T-helper 1 cell treated with Interleukin-12 subunit alpha and Interleukin-12 subunit beta and Interleukin-4 antibody, amounts not matched to agents 30 ng/mL and 1 ng/mL, for 36 hours (primary cell): ENCODE data around the gene WBP1L. TPM values are rescaled to one million over a fixed set of nuclear protein-coding genes. Genes with fewer than 3 reads are reported as not detected.

Experiments used
- intact Hi-C: fragments of 100-400 bp; cut with micrococcal nuclease; formaldehyde crosslinking; loops from one replicate; pipeline ENCODE4 v1.15.1; 2024
- total RNA-seq: library from RNA; stranded (reverse); gene quantifications from 2 replicates; pipeline ENCODE4 v1.2.3, GENCODE V29; 2022

The WBP1L gene
- total RNA-seq, 1 donor from 2014 or later: 35.9 TPM

DNA sequence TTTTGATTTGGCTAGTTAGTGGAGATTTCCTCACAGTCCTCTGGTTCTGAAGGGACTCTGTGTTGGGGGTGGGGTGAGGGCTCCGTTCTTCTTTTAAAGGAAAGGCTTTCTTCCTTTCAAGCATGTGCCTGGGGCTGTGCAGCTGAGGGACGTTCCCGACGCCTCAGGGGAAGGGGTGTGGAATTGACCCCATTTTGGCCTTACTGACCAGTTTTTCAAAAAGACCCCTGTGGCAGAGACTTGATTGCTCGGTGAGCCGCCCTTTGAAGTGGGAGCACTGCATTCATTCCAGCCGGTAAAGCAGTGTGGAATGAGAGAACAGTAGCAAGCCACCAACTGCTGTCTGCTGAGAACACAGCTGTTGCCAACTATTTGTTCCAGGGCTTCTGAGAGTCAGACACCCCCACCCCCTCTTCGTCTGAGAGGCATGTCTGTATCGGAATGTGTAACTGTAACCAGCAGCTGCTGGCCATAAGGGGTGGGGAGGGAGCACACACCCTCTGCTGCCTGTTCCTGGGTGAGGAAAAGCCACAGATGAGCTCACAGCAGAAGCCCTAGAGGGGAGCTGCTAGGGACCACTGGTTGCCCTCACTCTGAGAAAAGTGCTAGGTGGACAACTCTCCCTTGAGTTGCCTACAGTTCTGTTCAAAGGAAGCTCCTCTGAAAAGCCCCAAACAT lies 33.2 kb downstream of the WBP1L start:
- intact Hi-C loops: no loop called here

DNA sequence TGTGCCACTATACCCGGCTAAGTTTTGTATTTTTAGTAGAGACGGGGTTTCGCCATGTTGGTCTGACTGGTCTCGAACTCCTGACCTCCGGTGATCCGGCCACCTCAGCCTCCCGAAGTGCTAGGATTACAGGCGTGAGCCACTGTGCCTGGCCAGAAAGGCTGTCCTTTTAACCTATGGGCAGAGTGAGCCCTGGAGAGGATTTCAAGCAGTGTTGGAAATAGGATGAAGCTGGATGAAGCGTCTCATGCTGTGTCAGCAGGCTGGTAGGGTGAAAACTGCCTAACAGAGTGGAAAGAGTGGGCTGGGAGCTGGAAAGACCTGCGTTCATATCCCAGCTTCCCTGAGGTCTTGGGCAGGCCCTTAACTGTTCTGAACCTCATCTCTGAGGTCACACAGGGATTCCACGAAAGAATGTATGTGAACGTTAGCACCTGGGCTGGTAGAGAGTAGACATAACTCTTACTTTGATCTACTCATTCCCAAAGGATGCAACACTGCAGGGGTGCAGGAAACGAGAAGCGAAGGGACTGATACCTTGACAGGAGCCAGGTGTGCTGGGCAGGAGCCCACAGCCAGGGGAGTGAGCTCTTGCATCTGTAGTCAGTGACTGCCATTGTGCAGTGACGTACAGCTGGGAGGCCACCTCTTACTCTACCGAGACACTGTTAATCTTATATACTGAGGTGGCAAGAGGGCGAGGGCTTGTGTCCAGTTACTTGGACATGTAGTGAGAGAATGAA lies 34.1 kb downstream of the WBP1L start:
- intact Hi-C loops: no loop called here

DNA sequence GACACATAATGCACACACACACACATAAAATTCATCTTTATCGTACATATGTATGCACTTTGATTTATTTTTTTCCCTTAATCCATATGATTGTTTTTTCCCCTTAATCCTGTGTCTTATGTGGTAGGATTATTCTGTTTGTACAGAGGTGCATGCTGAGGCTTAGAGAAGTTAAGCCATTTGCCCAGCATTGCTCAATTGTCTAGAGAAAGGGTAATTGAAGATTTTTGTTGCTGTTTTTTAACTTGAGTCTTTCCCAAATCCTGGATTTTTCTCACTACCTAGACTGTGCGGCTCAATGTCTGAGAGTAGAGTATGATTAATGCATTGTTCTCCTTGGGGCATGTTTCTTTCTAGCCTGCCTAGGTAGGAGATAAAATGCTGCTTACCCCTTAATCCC lies 35.0 kb downstream of the WBP1L start:
- intact Hi-C loops: no loop called here

DNA sequence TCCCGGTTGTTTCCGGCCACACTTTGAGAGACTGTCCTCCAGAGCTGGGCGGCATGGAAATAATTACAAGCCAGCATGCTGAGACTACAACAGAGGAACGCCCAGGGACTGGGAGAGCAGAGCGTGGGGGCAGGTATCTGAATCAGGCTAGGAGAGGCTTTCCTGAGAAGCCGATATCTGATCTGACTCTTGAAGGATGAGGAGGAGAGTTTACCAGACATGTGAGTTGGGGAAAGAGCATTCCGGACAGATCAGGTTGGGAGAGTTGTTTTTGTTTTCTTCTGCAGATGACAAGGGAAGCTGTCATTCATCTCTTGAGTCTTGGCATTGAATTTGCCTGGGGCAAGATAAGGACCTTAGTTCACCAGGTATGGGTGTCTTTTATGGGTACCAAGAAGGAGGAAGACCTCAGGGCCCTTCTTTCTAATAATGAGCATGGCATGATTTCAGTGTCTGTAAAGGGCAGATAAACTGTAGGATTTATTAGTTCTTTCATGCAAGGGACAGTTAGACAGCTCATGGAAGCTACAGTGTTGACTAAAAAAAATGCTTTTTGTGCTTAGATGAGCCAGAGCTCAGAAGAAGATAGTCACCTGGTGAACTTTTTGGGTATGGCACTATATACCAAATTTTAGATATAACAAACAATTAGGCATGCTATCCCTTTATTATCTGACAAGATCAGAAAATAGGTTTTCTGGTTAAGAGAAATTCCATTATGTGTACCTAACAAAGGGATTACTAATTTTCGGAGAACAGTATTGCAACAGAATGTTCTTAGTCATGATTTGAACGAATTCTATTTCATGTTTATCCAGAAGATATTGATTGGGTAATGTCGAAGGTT lies 36.2 kb downstream of the WBP1L start:
- intact Hi-C loops: no loop called here

DNA sequence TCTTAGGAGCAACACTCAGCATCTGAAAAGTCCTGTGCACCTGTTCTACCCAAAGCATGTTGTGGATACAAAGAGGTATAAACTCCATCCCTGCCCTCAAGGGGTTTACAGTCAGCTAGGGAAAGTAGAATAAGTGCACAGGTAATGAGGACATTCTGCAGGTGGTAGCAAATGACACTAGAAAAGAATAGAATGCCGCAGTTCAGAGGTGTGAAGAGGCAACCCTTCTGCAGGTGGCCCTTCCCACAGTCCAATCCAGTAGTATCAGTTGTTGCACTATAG lies 36.7 kb downstream of the WBP1L start:
- intact Hi-C loops: no loop called here

DNA sequence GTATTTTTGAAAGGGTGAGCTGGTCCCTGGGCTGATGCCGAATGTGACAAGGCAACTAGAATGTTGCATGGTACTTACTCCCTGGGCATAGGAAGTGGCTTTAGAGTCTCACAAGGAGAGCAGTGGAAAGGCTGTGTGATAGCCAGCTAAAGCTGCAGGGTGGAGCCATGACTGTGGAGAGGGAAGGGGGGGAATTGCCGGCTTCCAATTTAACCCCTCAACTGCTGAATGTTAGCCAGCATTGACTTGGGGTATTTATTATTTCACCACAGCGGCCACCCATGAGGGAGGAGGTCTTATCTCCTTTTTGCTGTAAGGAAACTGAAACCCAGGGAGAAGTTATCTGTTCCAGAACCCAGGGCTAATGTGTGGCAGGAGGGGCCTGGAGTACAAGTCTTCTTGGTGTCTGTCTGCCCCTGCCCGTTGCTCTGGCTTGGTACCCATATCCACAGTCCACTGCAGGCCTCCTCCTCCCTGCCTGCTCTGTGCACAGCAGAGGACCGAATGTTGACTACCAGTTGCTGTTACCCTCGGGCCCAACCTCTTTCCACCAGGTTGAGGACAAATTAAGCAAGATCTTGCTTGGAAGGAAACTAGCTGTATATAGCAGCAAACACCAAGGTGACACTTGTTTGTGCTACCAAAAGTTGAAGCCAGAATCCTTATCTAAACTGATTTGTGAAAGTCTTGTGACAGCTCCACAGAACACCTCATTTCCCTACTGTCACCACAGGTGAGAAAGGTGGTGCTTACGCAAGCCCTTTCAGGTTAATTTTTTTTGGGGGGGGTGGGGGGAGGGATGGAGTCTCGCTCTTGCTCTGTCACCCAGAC lies 37.6 kb downstream of the WBP1L start:
- intact Hi-C loops: no loop called here

DNA sequence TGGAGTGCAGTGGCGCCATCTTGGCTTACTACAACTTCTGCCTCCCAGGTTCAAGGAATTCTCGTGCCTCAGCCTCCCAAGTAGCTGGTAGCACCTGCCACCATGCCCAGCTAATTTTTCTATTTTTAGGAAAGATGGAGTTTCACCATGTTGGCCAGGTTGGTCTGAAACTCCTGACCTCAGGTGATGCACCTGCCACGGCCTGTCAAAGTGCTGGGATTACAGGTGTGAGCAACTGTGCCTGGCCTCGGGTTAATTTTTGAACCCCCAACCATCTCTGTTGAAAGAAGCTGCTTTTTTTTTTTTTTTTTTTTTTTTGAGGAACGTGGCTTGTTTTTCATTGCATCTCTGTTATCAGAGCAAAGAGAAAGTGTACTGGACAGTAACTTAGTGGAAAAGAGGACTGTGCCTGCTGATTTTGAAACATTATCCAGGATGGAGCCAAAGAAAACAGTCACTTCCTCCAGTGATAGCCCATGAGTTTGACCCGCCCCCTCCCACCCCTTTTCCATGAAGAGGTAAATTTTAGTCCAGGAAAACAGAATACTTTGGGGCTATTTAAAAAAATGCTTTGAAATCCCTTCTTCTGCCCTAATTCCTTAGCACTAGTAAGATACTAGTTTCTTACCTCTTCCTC lies 38.3 kb downstream of the WBP1L start:
- intact Hi-C loops: no loop called here

DNA sequence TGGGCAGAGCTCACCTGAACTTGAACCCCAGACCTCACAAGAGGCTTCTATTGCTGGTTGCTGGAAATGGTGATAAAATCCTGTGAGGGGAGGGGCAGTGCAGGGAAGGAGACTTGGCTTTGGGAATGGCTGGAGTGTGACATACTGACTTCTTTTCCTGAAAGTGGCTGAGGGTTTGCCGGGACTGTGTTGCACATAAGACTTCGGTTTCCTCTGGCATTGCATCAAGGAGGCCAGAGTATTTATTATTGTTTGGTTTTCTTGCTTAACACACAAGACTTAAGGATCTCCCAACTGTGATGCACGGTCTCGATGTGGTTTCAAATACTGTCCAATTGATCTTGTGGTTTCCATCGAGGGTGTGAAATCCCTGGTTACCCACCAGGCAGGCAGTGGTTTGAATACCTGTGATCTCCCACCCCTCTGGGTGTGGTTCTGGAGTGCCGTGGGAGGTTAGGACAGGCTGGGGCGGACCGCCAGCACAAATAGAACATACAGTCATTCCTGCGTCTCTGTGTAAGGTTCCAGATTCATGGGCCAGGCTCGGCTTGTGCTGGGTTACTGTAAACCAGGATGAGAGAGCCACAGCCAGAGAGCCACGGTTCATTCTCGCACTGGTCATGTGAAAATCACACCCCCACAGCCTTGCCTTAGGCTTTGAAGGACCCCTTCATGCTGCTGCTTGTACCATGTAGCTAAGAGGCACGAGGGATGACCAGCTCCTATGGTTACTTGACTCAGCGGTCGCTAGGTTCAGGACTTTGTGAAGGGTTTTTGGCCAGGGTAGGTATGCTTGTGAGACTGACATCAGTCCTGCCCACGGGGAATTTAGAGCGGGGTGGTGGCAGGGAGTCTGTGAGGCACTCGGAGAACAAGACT lies 39.2 kb downstream of the WBP1L start:
- intact Hi-C loops: no loop called here

DNA sequence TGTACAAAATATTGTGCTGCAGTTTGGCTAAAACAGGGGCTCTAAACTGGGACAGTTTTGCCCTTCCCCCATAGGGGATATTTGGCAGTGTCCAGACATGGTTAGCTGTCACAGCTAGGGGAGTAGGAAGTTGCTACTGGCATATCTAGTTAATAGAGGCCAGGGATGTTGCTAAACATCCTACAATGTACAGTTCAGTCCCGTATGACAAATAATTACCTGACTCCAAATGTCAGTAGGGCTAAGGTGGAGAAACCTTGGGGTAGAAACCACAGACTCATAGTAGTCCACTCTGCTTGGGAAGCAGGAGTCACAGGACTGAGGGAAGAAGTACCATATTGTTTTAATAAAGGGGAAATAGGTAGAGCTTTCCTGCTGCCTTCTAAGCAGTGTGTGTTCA lies 39.8 kb downstream of the WBP1L start:
- intact Hi-C loops: no loop called here

DNA sequence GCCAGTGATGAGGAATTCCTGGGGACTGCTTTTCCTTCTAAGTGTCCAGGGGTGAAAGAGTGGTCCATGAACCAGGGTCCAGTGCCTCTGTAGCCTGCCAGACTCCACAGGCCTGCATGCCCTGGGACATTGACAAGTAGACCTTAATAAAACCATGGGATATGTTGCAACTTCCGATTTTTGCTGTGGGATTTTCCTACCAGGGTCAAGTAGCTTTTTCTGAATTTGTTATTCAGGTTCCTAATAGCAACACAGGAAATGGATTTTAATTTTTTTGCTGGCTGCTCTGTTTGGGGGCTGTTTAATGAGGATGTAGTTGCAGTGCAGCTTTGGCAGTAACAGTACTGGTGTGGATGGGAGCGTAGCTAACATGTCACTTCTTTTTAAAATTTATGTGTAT lies 42.1 kb downstream of the WBP1L start:
- intact Hi-C loops: no loop called here

DNA sequence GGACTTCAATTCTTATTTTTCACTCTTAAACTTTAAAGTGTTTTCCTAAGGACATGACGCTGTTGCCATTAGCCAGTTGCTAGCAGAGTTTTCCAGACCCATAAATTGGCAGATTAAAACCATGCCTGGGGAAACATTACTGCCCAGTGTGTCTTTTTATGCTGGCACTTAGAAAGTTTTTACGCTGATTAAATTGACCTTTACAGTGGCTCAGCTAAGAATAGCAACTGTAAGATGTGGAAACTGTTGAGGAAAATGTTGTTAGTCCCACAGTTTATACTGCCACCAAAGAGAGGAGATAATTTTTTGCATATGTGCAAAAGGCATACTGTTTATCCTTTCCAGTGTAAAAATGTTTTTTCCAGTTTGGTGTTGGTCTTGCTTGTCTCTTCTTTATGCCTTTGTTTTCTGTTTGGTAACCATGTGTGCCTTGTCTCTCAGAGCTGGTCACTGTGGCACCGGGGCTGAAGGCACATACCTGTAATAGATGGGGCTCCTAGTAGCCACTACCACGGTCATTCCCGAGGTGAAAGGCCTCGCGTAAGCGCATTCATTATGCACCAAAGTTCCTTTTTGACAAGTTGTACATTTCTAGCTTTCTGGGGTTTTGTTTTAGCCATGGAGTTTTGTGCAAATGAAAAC lies 48.1 kb downstream of the WBP1L start:
- intact Hi-C loops: no loop called here

DNA sequence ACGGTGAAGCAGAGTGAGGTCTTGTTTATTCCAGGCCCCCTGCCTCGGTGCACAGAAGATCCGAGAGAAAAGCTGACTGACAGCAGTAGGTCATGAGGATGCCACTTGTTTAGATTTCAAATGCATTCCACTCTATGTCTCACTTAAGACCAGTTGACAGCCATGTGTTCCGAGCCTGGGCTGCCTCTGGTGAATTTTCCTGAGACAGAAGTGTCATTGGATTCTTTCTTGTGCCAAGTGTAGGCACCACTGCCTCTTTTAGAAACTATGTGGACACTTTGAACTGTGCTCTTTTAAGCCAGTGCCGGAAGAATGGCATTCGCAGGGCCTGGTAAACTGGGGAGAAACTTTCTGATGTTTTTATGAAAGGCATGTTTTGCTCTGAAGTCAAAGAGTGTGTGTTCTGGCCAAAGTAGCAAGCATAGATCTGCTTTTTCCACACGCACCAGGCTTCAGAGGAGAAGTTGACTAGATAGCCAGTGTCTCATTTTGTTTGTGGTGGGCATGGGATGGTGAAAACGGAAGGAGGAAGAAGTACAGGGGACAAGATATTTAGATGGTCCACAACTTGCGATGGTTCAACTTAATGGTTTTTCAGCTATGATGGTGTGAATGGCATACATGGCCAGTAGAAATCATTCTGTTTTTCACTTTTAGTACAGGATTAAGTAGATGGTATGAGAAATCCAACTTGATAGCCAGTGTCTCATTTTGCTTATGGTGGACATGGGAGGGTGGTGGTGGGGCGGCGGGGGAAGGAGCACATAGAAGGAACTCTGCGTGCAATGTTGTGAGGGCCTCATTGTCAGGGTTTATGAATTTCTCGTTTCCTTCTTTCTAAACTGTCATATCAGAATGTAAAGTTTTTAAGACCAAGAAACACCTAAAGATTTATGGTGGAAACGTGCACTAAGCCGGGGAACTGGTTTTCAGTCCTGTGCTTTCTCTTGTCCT lies 52.0 kb downstream of the WBP1L start:
- intact Hi-C loops: no loop called here

DNA sequence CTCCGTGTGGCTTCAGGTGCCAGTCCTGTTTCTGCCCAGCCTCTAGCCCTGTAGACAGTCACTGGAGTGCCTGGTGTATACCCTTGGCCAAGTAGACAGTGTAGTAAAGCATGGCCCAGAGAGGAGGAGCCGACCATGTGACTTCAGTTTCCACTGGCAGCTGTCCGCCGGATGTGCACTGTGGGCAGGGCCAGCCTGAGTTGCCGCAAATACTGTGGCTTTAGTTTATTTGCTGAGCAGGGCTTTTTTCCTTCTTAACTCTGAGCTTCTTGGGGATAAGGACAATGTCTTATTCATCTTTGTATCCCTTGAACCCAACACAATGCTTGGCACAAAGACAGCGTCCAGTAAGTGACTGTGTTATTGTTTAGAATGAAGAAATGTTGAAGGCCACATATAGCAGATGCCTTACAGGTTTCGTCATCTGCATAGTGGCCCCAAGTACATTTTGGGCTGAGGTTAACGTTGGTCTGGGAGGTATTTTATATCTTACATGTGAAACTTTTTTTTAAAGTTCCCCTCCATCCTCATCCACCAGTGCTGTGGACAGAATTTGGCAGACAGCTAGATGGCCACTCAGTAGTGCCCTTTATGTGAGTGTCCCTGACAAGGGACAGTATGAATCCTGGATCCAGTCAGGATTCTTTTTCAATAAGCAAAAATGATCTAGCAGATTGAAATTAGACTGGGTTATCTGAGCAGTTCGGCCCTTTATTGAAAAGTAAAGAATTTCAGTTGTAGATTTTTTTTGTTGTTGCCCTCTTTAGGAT lies 52.8 kb downstream of the WBP1L start:
- intact Hi-C loops: no loop called here

DNA sequence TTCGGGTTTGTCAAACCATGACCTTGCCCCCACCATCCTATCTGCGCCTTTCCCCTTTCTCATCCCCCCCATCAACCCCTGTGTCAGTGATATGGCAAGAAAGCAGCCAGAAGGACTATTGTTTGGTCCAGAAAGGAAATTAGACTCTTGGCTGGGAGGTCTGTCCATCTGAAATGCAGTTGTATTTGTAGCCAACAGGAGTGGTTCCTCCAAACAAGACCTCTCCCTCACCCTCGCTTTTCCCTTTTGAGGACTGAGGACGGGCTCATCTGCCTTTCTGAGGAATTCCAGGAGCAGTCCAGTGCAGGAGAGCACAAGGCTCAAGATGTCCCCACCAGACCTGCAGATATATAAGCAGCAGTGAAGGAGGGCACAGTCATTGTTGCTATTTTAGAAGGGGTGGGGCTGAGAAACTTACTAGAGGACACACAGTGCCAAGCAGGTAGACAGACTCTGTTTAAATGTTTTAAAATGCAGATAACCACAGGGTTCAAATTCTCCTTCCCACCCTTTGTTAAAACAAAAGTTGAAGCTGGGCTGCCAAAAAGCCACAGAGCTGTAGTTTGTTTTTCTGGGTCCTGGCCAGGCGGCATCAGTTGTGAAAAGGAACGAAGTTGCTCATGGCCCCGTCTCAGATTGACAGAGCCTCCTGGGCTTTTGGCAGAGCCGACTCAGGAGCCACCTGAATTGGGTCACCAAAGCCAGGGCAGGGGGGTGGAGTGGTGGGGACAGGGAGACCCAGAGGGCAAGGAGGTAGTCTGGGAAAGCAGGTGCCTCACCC lies 56.1 kb downstream of the WBP1L start:
- intact Hi-C loops: loop anchor here (5.0 kb wide), 2 partner anchors 33 to 48 kb away; no protein-coding TSS in a partner anchor

DNA sequence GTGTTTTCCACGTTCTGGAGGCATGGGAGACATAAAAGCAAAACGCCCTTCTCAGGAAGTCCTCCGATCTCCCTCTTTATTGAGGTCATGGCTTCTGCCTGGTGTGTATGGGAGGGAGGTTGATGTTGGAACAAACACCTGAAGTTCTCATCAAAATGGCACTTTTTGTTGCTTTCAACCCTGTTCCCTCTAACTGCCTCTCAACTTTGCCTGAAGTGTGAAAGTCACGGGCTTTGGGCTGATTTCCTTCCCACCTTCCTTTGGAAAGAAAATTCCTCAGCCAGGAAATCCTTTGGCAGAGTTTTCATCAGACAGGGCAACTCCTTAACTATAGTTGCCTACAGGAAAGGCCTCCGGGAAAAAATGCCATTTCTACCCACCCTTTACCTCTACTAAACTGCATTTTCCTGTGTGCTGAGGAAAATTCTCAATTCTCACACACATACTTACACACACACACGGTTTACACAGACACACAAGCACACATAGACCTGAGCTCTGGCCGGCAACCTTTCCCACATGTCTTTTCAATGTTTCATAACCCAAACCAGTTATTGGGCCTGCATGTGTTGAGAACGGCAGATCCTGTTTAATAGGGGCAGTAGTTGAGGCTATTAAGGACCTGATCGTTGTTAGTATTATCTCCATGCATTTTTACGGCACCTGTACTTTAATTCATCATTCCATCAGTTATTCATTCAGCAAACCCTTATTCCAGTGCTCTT lies 57.0 kb downstream of the WBP1L start:
- intact Hi-C loops: loop anchor here (5.0 kb wide), 2 partner anchors 33 to 48 kb away; no protein-coding TSS in a partner anchor

DNA sequence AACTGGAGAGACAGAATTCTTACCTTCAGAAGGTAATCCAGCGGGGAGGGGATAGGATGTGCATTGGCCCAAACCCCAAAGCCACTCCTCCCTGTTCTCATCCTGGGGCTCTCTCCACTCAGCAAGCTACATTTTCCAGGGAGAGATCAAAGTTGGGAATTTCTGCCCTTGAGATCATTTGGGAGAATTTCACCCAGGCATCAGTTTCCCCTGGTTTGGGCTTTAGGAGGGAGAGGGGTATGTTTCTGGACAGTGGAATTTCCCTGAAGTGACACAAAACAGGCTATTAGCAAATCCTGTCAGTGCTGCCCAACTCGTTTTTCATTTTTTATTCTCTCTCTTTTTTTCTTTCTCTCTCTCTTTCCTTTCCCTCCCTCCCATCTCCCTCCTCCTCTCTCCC lies 57.7 kb downstream of the WBP1L start:
- intact Hi-C loops: loop anchor here (5.0 kb wide), 2 partner anchors 34 to 49 kb away; no protein-coding TSS in a partner anchor
